OCI-LY1 (cell line): ENCODE measurements around the gene FXR1.

Source experiments
- H2AFZ ChIP-seq: fragments of 200-600 bp; sonication (generic), shearing (Covaris generic); 2 replicates; pipeline ENCODE4 v1.6.0; 2014; ENCODE audit warnings: antibody characterized with exemption, mild to moderate bottlenecking, low read length
- H3F3A ChIP-seq: fragments of 200-600 bp; sonication (generic), shearing (Covaris generic); 2 replicates; pipeline ENCODE4 v1.6.0; 2014; ENCODE audit warnings: mild to moderate bottlenecking, antibody characterized with exemption, low read length, moderate library complexity; ENCODE audit not compliant: insufficient read depth
- H3K27ac ChIP-seq: fragments of 200-600 bp; sonication (generic); 2 replicates; pipeline ENCODE4 v1.5.1; 2014; ENCODE audit warnings: low read length, mixed run types, mild to moderate bottlenecking, low read depth; ENCODE audit not compliant: poor library complexity, severe bottlenecking
- H3K27me3 ChIP-seq: fragments of 200-600 bp; sonication (generic); 2 replicates; pipeline ENCODE4 v1.6.0; 2014; ENCODE audit warnings: antibody characterized with exemption, mild to moderate bottlenecking, low read length, moderate library complexity; ENCODE audit not compliant: insufficient read depth
- H3K36me3 ChIP-seq: fragments of 200-600 bp; sonication (generic); 2 replicates; pipeline ENCODE4 v1.6.1; 2014; ENCODE audit warnings: mild to moderate bottlenecking, antibody characterized with exemption, low read length, moderate library complexity, mixed read lengths; ENCODE audit not compliant: insufficient read depth
- H3K4me1 ChIP-seq: fragments of 200-600 bp; sonication (generic); 2 replicates; pipeline ENCODE4 v1.5.1; 2014; ENCODE audit warnings: mild to moderate bottlenecking, low read length, moderate library complexity; ENCODE audit not compliant: insufficient read depth, severe bottlenecking
- H3K4me2 ChIP-seq: fragments of 200-600 bp; sonication (generic), shearing (Covaris generic); 2 replicates; pipeline ENCODE4 v1.6.1; 2014; ENCODE audit warnings: low read length
- H3K4me3 ChIP-seq: fragments of 200-600 bp; sonication (generic); 2 replicates; pipeline ENCODE4 v1.5.1; 2014; ENCODE audit warnings: low read length, low read depth, mild to moderate bottlenecking, mixed read lengths; ENCODE audit not compliant: poor library complexity, severe bottlenecking
- H3K79me2 ChIP-seq: fragments of 200-600 bp; shearing (Covaris generic); 2 replicates; pipeline ENCODE4 v1.6.1; 2016; ENCODE audit warnings: mixed run types, low read length, mixed read lengths; ENCODE audit not compliant: insufficient read depth
- H3K9ac ChIP-seq: fragments of 200-600 bp; sonication (generic), shearing (Covaris generic); 2 replicates; pipeline ENCODE4 v1.6.1; 2014; ENCODE audit warnings: mild to moderate bottlenecking, low read length, mixed read lengths
- H3K9me2 ChIP-seq: fragments of 200-600 bp; sonication (generic), shearing (Covaris generic); 2 replicates; pipeline ENCODE4 v1.6.1; 2014; ENCODE audit warnings: low read depth, mild to moderate bottlenecking, low read length, mixed read lengths
- H3K9me3 ChIP-seq: fragments of 200-600 bp; shearing (Covaris generic); 2 replicates; pipeline ENCODE4 v1.6.1; 2014; ENCODE audit warnings: low read length, mixed read lengths
- H4K20me1 ChIP-seq: fragments of 200-600 bp; sonication (generic), shearing (Covaris generic); 2 replicates; pipeline ENCODE4 v1.6.0; 2016; ENCODE audit warnings: mild to moderate bottlenecking, low read length; ENCODE audit not compliant: insufficient read depth
- EZH2 ChIP-seq: fragments of 200-600 bp; sonication (generic), shearing (Covaris generic); IDR thresholded peaks from 2 replicates; pipeline ENCODE4 v1.8.0; 2017; ENCODE audit warnings: borderline replicate concordance, mixed run types, mild to moderate bottlenecking, antibody characterized with exemption, low read length, moderate library complexity, mixed read lengths
- TF ChIP-seq, protein P1 (sequence below): fragments of 200-600 bp; sonication (generic), shearing (Covaris generic); IDR thresholded peaks from 2 replicates; pipeline ENCODE4 v1.5.1; 2017; ENCODE audit warnings: mild to moderate bottlenecking, antibody characterized with exemption, low read length, moderate library complexity, mixed read lengths

Gene FXR1

DNA sequence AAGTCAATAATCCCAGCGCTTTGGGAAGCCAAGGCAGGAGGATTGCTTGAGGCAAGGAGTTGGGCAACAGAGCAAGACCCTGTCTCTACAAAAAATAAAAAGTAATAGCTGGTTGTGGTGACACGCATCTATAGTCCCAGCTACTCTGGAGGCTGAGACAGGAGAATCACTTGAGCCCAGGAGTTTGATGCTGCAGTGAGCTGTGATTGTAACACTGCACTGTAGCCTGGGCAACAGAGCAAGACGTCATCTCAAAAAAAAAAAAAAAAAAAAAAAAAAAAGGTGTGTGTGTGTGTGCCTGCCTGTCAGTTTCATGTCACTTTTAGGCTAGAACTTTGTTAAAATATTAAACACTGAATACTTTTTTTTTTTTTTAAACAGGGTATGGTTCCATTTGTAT is 48.6 kb downstream of the FXR1 start:
- Histone ChIP-seq H3K4me3 (no peak overlapping the region), H2AFZ (no peak overlapping the region), H3K4me1 (no peaks in the 10 kb centered on the region), H3K79me2 (no peaks in the 10 kb centered on the region), H3K36me3 (peaks cover 98% of the 10 kb centered on the region), H3K27me3 (no peaks in the 10 kb centered on the region), H3F3A (no peaks in the 10 kb centered on the region), H4K20me1 (peaks cover 6% of the 10 kb centered on the region), H3K4me2 (no peak overlapping the region), H3K9me3 (no peaks in the 10 kb centered on the region), H3K9me2 (no peaks in the 10 kb centered on the region), H3K27ac (no peak overlapping the region), H3K9ac (no peak overlapping the region)
- no peak for TF ChIP-seq EZH2
- TF ChIP-seq, protein P1, sequence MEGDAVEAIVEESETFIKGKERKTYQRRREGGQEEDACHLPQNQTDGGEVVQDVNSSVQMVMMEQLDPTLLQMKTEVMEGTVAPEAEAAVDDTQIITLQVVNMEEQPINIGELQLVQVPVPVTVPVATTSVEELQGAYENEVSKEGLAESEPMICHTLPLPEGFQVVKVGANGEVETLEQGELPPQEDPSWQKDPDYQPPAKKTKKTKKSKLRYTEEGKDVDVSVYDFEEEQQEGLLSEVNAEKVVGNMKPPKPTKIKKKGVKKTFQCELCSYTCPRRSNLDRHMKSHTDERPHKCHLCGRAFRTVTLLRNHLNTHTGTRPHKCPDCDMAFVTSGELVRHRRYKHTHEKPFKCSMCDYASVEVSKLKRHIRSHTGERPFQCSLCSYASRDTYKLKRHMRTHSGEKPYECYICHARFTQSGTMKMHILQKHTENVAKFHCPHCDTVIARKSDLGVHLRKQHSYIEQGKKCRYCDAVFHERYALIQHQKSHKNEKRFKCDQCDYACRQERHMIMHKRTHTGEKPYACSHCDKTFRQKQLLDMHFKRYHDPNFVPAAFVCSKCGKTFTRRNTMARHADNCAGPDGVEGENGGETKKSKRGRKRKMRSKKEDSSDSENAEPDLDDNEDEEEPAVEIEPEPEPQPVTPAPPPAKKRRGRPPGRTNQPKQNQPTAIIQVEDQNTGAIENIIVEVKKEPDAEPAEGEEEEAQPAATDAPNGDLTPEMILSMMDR: no peak

DNA sequence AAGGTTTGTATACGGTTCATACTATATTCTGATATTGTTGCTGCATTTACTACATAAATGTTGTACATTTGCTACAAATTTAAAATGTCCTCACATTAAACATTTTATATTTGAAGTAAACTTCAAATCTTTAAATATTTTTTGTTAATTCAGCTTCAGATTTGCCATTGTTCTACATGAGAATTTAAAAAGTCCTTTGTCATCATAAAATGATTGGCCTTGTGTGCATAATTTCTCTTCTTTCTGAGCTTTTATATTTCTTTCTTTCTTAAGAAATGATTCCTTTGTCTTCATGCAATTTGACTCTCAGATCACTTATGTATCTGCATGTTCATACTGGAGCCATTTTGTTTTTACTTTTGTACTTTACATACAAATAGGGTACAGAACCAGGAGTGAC is 49.1 kb downstream of the FXR1 start:
- Histone ChIP-seq H3K36me3 (peaks cover 98% of the 10 kb centered on the region), H3K9ac (no peak overlapping the region), H3F3A (no peaks in the 10 kb centered on the region), H3K4me2 (no peak overlapping the region), H4K20me1 (peaks cover 6% of the 10 kb centered on the region), H3K9me2 (no peaks in the 10 kb centered on the region), H3K79me2 (no peaks in the 10 kb centered on the region), H3K9me3 (no peaks in the 10 kb centered on the region), H3K4me1 (no peaks in the 10 kb centered on the region), H3K27ac (no peak overlapping the region), H3K4me3 (no peak overlapping the region), H3K27me3 (no peaks in the 10 kb centered on the region), H2AFZ (no peak overlapping the region)
- no peak for TF ChIP-seq EZH2
- TF ChIP-seq, protein P1: no peak

DNA sequence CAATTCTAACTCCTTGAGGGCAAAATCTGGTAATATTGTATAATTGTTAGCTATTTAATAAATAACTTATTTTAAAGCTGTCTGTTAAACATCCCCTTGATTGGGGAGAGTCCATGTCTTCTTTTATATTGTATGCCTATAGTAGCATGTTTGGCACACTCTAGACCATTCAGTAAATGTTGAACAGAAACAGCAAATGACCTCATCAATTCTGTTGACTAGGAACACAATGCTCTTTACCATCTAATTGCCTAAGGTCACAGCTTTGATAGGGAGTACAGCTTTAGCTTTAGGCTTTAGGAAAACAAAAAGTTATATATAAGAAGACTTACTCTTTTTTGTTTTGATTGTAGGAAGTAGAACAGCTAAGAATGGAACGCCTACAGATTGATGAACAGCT is 50.1 kb downstream of the FXR1 start:
- peaks cover 6% of the 10 kb centered on the region for H4K20me1 ChIP-seq
- no peaks in the 10 kb centered on the region; the same call in 1 of the 2 replicates for H3F3A ChIP-seq
- TF ChIP-seq EZH2: no peak
- TF ChIP-seq, protein P1: no peak
- no peak overlapping the region for H2AFZ ChIP-seq
- no peak overlapping the region for H3K27ac ChIP-seq
- no peak overlapping the region for H3K4me3 ChIP-seq
- H3K9ac ChIP-seq: no peak overlapping the region
- no peak overlapping the region for H3K4me2 ChIP-seq
- H3K27me3 ChIP-seq: no peaks in the 10 kb centered on the region
- no peaks in the 10 kb centered on the region for H3K9me3 ChIP-seq
- peaks cover 98% of the 10 kb centered on the region for H3K36me3 ChIP-seq
- no peaks in the 10 kb centered on the region for H3K4me1 ChIP-seq
- H3K79me2 ChIP-seq: no peaks in the 10 kb centered on the region
- H3K9me2 ChIP-seq: no peaks in the 10 kb centered on the region
